ENCODE measurements around the gene HSP90AB1.

Gene HSP90AB1

DNA sequence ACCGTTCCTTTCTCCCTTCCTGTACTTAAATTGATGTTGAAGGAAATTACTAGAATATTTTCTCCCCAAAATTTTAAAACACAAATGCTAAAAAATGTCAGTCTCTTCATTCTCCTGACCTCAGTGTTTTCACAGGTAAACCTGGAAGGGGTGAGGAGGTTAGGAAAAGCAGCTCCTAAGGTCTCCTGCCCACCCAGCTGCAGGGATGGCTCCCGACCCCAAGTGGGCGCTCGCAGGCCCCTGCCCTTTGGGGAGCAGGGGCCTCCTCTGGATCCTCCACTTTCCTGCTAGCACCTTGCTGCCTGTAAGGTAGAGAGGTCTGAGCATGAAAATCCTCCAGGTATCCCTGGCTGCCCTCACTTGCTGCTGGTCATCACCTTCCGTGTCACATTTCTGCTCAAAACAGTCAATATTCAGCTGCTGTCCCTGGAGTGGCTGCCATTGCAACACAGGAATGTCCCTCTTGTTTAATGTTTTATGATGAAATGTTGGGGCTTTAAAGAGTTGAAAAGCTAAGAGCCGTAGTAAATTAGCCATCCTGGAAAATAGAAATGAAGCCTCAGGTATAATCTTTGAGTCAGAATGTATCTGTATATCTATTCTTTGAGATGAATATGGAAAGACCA, 10.9 kb upstream of the HSP90AB1 start:
- no peak for DNase-seq (ENCODE audit: low read depth)

DNA sequence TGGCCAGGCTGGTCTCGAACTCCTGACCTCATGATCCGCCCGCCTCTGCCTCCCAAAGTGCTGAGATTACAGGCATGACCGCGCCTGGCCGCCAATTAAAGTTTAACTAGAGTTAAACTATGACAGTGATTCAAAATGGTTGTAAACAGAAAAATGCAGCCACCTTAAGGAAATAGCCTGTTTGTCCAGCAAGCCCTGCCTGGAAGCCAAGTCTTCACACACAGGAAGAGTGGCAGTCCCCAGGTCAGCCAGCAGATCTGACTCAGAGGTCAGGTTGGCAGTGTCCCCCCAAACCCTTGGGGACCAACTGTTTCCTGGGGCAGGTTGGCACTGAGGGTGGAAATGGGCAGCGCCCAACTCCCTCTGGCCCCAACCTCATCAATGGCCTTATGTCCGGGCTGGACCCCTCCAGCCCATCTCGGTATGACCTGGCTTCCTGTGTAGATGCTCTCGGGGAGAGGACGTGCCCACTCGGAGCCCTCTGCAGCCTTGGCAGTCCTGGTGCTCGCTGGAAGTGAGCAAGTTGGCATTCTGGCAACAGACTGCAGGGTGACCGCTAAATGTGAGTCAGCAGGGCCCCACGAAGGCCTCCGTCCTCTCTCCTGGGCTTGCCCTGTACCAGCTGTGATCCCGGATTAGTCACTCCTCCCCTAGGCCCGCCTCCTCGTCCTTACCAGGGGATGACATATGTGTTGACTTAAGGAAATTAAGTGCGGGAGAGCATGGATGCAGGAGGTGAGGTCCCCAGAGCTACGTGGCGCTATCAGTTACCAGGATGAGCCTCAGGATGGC, 9.7 kb upstream of the HSP90AB1 start:
- DNase-seq (ENCODE audit: low read depth), result peak; percentile 91

DNA sequence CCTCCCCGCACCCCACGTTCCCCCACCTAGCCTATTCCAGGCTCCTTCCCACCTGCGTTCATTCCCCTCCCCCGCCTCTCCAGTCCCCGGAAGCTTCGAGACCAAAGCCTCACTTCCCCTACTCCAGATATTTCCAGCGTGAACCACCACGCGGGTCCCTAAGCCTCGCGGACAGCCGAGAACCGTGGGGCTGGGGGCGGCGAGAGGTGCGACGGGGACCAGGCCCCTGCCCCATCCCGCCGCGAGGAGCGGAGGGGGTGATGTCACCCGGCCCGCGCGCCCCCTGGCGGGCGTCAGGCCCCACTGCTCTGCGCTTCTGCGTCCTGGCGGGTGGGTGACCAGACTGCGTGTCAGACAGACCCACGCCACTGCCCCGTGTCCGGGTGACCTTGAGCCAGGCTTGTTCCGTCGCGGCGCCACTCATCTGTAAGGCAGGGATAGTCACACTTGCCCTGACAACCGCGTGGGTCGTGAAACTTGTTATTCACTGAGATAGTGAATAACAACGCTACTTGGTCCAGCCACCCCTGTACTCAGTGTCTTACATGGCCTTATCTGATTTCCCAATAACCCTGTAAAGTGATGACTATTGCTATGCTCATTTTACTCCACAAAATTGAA, 9.0 kb upstream of the HSP90AB1 start:
- DNase-seq (ENCODE audit: low read depth), result no peak

DNA sequence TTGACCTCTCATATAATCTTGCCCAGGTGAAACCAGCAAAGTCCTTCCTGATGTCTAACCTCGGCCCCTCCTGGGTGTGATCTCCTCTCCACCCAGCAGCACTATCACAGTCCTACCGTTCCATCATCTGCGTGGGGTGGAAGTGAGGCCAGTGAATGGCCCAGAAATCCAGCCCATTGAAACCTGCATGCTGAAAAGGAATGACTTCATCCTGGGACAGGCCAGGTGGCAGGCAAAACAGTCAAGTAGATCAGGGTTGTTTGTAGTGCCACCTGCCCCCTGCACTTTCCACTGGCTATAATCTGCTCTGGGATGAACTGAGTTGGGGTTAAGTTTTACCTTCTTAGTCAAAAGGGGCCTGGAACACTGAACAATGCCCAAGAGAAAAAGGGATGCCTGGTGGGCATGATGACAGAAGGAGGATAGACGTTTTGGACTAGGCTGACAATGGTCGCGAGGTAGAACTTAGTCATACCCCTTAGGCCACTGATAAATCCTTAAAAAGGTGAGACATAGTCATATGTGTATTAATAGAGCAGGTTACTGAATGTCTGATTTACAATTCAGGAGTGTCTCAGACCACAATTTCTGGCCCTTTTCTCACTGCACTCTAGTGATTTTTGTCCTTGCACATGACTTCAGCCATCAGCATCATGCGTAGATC, 8.1 kb upstream of the HSP90AB1 start:
- no peak for DNase-seq (ENCODE audit: low read depth)

DNA sequence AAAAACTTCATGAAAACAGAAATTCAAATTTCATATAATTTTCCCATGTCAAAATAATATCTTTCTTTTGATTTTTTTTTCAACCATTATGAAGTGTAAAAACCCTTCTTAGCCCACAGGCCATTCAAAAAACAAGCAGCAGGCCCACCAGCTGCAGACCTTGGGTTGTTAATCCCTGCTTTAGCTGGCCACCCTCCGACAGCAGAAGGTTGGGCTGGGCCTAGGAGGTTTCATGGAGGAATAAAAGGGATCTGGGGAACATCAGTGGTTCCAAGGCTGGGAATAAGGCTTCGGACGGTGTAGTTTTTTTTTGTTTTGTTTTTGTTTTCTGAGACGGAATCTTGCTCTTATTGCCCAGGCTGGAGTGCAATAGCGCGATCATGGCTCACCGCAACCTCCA, 3.6 kb upstream of the HSP90AB1 start:
- no peak for DNase-seq (ENCODE audit: low read depth)

DNA sequence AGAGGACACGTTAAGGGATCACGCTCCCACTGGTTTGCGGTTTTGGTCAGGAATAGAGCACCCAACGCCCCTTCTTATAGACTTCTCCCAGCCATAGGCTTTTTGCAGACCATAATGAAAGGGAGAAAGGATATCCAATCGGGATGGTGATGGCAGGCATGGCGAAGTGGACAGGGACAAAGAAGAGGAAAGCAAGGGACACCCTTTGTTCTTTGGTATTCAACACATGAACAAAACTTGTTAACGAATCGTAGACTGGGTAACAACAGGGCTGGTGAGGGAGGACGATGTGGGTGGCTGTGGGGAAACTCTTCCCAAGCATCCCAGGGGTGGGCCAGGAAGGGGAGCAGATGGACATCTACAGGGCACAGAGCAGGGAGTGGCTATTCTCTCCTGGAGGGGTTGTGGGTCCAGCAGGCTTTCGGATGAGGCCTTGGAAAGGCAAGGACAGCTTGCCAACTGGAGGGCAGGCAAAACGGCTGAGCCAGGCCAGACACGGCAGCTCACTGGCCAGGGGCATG, 1.4 kb upstream of the HSP90AB1 start:
- DNase-seq (ENCODE audit: low read depth), result no peak

DNA sequence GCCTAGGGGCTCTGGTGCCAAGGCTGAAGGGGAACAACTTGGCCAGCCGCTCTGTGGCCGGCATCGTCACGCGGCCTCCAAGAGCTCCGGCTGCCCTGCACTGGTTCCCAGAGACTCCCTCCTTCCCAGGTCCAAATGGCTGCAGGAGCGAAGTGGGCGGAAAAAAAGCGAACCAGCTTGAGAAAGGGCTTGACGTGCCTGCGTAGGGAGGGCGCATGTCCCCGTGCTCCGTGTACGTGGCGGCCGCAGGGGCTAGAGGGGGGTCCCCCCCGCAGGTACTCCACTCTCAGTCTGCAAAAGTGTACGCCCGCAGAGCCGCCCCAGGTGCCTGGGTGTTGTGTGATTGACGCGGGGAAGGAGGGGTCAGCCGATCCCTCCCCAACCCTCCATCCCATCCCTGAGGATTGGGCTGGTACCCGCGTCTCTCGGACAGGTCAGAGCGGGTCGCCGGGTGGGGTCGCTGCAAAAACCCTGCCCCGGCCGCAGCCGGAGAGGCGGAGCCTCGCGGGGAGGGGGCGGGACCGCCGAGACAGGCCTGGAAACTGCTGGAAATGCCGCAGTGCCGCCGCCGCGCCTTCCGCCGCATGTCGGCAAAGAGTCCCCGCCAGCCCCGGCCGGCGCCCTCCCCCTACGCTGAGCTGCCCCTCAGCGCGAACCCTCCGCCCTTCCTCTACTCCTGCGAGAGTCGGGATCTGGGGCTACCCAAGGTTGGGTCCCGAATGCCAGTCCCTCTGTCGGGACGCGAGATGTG, 814 bp upstream of the HSP90AB1 start:
- DNase-seq (ENCODE audit: low read depth), result no peak

DNA sequence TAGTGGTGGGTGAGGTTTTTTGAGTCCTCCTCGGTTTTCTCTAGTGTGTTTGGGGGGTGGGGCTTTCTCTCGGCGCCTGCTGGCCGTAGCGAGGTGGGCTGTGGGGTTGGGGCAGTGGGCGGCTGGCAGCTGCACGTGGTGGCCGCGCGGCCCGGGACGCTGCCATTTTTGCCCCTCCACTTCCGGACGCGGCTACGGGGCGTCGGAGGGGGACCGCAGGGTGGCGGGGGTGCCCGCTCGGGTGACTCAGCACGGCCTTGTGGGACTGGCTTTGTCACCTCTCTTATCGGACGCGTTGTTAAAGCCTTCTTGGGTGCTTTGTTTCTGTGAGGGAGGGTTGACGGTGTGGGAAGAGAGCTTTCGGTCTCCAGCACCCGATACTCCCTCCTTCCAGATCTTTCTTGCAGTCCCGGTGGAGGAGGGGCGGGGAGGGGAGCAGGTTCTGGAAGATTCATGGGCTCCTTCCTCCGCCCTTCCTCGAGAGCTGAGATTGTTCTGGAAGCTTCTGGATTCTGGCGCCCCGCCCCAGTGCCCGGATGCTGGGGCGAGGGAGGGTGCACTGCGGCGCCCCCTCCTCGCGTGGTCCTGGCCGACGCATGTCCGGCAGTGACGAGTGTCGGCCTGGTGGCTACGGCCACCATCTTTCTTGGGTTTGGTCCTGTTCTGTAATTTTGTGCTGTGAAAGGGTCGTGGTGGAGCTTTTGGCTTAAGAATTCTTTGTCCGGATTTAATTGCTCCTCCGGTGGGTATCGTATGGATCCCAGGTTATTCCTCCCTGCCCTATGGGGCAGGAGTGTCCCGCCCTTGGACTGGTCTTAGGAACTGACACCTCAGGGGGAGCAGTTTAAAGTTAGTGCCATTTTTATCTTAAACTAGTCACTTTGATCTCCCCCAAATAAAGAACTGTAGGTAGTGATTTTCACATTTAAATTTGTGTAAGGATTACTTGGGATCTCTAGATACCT, 719 bp downstream of the HSP90AB1 start:
- no peak for DNase-seq (ENCODE audit: low read depth)

DNA sequence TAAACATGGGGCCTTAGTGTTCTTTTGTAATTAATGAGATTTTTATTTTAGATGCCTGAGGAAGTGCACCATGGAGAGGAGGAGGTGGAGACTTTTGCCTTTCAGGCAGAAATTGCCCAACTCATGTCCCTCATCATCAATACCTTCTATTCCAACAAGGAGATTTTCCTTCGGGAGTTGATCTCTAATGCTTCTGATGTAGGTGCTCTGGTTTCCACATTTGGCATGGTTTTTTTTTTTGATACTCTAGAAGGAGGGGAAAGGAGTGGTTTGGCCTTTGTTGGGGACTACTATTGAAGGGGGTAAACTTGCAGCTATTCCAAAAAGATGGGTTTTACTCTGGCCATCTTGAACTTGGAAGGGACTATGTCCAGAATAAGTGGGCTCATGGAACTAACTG, 1.7 kb downstream of the HSP90AB1 start:
- no peak for DNase-seq (ENCODE audit: low read depth)

DNA sequence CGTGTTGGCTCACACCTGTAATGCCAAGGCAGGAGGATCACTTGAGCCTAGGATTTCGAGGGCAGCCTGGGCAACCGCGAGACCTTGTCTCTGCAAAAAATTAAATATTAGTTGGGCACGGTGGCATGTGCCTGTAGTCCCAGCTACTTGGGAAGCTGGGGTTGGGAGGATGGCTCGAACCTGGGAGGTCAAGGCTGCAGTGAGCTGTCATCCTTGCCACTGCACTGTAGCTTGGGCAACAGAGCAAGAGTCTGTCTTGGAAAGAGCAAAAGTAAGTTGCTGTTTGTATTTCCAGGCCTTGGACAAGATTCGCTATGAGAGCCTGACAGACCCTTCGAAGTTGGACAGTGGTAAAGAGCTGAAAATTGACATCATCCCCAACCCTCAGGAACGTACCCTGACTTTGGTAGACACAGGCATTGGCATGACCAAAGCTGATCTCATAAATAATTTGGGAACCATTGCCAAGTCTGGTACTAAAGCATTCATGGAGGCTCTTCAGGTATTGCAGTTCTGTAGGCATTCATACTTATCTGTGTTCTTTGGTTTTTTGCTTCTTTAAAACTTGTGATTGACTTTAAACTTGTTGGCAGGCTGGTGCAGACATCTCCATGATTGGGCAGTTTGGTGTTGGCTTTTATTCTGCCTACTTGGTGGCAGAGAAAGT, 2.3 kb downstream of the HSP90AB1 start:
- DNase-seq (ENCODE audit: low read depth), result no peak

DNA sequence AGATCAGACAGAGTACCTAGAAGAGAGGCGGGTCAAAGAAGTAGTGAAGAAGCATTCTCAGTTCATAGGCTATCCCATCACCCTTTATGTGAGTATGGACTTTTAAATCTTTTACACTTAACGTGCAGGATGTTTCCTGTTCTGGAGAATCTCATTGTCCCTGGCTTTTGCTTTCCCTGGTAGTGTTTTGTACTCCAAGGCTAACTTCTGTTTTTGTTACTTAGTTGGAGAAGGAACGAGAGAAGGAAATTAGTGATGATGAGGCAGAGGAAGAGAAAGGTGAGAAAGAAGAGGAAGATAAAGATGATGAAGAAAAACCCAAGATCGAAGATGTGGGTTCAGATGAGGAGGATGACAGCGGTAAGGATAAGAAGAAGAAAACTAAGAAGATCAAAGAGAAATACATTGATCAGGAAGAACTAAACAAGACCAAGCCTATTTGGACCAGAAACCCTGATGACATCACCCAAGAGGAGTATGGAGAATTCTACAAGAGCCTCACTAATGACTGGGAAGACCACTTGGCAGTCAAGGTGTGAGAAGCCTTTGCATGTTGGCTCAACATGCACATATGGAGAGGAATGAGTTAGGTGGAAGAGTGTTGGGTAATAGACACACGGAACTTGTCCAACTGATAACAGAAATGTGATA, 3.3 kb downstream of the HSP90AB1 start:
- no peak for DNase-seq (ENCODE audit: low read depth)

DNA sequence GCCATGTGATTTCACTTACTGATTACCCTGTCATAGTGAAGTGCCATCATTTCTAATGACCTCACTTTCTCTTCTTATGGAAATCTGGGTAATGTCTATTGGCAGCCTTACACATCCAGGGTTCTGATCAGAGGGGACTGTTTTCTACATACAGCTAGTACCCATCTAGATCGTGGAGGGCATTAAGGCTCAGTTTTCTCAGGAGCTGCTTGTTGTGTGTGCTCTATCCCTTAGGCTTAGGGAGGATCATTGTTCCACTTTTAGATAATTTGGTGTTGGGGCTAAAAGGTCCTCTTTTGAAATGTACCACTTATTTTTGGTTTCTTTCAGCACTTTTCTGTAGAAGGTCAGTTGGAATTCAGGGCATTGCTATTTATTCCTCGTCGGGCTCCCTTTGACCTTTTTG, 3.8 kb downstream of the HSP90AB1 start:
- no peak for DNase-seq (ENCODE audit: low read depth)

DNA sequence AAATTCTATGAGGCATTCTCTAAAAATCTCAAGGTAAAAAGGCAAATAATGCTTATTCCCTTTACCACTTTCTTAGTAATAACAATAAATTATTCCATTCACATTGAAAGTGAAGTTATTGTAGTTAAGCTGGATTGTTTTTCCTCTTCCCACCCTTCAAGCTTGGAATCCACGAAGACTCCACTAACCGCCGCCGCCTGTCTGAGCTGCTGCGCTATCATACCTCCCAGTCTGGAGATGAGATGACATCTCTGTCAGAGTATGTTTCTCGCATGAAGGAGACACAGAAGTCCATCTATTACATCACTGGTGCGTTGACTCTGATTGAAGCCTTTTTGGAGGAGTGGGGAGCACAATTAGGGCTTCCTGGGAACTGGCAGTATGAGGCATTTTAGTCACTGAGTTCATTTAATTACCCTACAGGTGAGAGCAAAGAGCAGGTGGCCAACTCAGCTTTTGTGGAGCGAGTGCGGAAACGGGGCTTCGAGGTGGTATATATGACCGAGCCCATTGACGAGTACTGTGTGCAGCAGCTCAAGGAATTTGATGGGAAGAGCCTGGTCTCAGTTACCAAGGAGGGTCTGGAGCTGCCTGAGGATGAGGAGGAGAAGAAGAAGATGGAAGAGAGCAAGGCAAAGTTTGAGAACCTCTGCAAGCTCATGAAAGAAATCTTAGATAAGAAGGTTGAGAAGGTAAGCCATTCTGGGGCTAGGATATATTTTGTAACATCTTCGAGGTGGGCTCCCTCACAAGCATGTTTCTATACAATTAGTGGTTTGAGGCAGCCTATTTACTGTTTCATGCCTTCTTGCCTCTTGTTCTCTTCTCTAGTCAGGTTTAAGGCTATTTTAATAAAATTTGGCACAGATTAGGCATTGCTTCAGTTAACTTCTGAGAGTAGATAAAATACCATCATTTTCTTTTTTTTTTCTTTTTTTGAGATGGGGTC, 4.9 kb downstream of the HSP90AB1 start:
- no peak for DNase-seq (ENCODE audit: low read depth)

DNA sequence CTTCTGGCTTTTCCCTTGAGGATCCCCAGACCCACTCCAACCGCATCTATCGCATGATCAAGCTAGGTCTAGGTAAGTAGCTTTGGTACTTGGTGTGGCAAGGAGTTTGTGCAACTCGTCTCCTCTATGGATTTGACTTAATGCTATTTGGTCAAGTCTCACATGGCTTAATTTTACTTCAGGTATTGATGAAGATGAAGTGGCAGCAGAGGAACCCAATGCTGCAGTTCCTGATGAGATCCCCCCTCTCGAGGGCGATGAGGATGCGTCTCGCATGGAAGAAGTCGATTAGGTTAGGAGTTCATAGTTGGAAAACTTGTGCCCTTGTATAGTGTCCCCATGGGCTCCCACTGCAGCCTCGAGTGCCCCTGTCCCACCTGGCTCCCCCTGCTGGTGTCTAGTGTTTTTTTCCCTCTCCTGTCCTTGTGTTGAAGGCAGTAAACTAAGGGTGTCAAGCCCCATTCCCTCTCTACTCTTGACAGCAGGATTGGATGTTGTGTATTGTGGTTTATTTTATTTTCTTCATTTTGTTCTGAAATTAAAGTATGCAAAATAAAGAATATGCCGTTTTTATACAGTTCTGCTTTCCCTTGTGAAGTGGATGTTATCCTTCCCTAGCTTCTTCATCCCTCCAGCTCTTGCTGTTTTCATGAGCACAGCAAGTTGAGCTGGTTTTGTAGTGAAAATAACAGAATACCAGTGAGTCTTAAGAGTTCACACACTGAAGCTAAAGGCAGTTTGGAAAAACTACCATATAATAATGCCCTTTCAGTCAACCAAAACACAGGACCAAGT, 6.6 kb downstream of the HSP90AB1 start:
- DNase-seq (ENCODE audit: low read depth), result no peak

DNA sequence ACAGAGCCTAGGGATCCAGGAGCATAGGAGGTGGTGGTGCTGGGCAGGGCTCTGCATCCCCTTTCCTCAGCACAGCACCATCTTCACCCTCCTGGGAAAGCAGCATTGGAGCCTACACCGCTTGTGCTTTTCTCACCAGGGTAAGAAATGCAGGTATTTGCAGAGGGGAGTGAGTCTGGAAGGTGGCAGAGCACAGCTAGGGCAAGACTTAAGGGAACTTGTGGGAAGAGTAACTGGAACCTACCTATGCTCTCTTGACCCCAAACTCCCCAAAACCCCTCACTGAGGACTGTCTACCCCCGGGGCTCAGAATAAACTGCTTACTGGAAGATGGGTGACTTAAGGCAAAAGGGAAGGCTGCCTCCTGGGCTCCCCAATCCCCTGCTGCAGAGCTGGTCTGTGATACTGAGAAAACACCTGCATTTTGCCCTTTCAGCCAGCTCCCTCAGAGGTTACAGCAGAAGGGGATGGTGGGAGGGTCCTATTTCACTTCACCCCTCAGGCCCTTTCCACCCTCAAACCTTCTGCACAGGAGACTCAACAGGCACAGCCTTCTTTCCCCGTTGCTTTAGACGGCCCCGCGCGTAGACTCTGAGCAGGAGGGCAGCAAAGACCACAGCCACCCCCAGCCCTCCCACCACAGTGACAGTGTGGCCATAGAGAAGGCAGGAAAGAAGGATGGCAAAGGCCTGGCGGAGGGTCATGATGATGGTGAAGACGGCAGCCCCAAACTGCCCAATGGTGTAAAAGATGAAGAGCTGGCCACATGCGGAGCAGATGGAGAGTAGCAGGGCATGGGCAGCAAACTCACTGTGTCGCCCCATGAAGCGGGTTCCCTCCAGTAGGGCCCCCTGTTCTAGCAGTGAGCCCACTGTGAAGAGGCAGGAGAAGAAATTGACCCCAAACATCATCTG, 7.5 kb downstream of the HSP90AB1 start:
- no peak for DNase-seq (ENCODE audit: low read depth)

DNA sequence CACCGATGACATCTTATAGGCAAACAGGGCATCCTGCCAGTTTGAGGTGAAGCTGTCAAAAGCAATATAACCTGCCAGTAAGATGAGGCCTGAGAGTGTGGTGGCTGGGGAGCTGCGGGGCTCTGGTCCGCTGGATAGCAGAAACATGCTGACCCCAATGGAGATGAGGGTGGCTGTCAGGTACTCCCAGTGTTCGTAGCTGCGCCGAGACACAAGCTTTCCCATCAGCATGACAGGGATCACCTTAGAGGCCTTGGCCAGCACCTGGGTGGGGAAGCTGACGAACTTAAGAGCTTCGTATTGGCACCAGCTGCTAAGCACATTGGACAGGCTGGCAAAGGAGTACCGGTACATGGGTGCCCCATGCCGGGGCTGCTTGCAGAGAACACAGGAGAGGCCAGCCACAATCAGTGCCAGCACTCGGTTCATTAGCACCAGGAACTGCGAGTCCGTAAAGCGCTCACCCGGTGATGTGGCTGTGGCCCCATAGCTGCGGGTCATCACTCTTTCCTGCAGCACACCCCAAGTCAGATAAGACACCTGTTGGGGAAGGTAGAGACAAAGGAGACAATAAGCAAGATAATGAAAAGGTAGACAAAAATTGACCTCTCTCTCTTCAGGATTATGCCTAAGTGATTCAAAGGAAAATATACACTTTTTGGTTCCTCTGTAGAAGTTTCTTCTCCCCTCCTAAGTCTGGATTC, 8.4 kb downstream of the HSP90AB1 start:
- DNase-seq (ENCODE audit: low read depth), result no peak

Data from non-pigmented ciliary epithelial cell (primary cell).